H1 (cell line): ENCODE results near the gene ADNP. TPM values are rescaled to one million over a fixed set of nuclear protein-coding genes. Genes with fewer than 3 reads are reported as not detected.
A peak's percentile ranks its signal among the peaks of the same experiment; 100 is the strongest.

Experiments used
- CTCF ChIA-PET: fragments of 300-600 bp; sonication (Branson Sonifier 250); formaldehyde crosslinking; loops from one replicate; lab custom pipeline; 2021; ENCODE audit not compliant: partially characterized antibody; lab: Charles Lee
- POLR2A ChIA-PET: fragments of 300-600 bp; sonication (Branson Sonifier 250); formaldehyde crosslinking; loops from one replicate; lab custom pipeline; 2021; ENCODE audit warnings: inconsistent platforms; ENCODE audit not compliant: partially characterized antibody; lab: Charles Lee
- DNase-seq, 2 experiments: peaks; one replicate each; pipeline versions ENCODE4 v3.0.0 to v3.0.0-alpha.2; 2010 to 2022; ENCODE audit warnings: low spot score in 2 of 2, low read depth in 1 of 2, mixed read lengths in 1 of 2
- FAIRE-seq: peaks from 2 replicates; lab custom pipeline; 2011; peaks lifted over from hg19 to GRCh38; lab: Jason Lieb, UNC
- H2AFZ ChIP-seq: 2 replicates; pipeline ENCODE4 v1.8.1; 2012; ENCODE audit warnings: low read length, inconsistent platforms
- H2AK5ac ChIP-seq: 2 replicates; pipeline ENCODE4 v1.6.1; 2013; ENCODE audit warnings: low read depth, low read length
- H2BK120ac ChIP-seq: replicated peaks from 2 replicates; pipeline ENCODE3; 2013; ENCODE audit warnings: low read depth, low read length, inconsistent platforms
- H2BK12ac ChIP-seq: 2 replicates; pipeline ENCODE4 v1.6.1; 2013; ENCODE audit warnings: low read depth, low read length
- H2BK15ac ChIP-seq: 2 replicates; pipeline ENCODE4 v1.6.1; 2013; ENCODE audit warnings: low read length
- H2BK20ac ChIP-seq: 2 replicates; pipeline ENCODE4 v1.6.1; 2013; ENCODE audit warnings: low read length
- H2BK5ac ChIP-seq: 2 replicates; pipeline ENCODE4 v1.6.1; 2013; ENCODE audit warnings: low read depth, low read length
- H3K14ac ChIP-seq: 2 replicates; pipeline ENCODE4 v1.6.1; 2013; ENCODE audit warnings: inconsistent platforms; ENCODE audit not compliant: insufficient read length
- H3K18ac ChIP-seq: 2 replicates; pipeline ENCODE4 v1.6.1; 2013; ENCODE audit warnings: low read length; ENCODE audit errors: extremely low read depth
- H3K23ac ChIP-seq: 2 replicates; pipeline ENCODE4 v1.6.1; 2013; ENCODE audit warnings: inconsistent platforms; ENCODE audit not compliant: insufficient read length
- H3K23me2 ChIP-seq: 2 replicates; pipeline ENCODE4 v1.6.1; 2013; ENCODE audit warnings: low read depth, low read length
- H3K27ac ChIP-seq: 2 replicates; pipeline ENCODE4 v1.6.1; 2011; ENCODE audit warnings: low read depth, low read length, inconsistent platforms
- H3K27me3 ChIP-seq, 4 experiments: replicated peaks in 1 of 4; 1 replicate in 1 of 4; 2 replicates in 3 of 4; pipeline versions ENCODE4 v1.6.1 to v1.8.1; 2011 to 2013; ENCODE audit warnings: low read length in 3 of 4, mild to moderate bottlenecking in 3 of 4, inconsistent platforms in 2 of 4, mixed read lengths in 2 of 4, moderate library complexity in 1 of 4; ENCODE audit not compliant: control insufficient read depth in 3 of 4, insufficient read depth in 3 of 4; ENCODE audit errors: extremely low read depth in 1 of 4
- H3K36me3 ChIP-seq, 4 experiments: 2 replicates each; pipeline versions ENCODE4 v1.6.1 to v1.8.1; 2011 to 2013; ENCODE audit warnings: mild to moderate bottlenecking in 4 of 4, low read length in 3 of 4, moderate library complexity in 2 of 4, control low read depth in 1 of 4, inconsistent platforms in 1 of 4; ENCODE audit not compliant: insufficient read depth in 4 of 4, control insufficient read depth in 2 of 4
- H3K4ac ChIP-seq: replicated peaks from 2 replicates; pipeline ENCODE3; 2013; ENCODE audit warnings: low read length, low read depth, mixed read lengths, inconsistent platforms; ENCODE audit not compliant: insufficient read length
- H3K4me1 ChIP-seq, 4 experiments: replicated peaks in 1 of 4; 1 replicate in 1 of 4; 2 replicates in 3 of 4; pipeline versions ENCODE4 v1.6.1 to v1.8.1; 2011 to 2013; ENCODE audit warnings: low read length in 3 of 4, inconsistent platforms in 2 of 4, mixed read lengths in 1 of 4; ENCODE audit not compliant: insufficient read depth in 4 of 4, control insufficient read depth in 3 of 4
- H3K4me2 ChIP-seq, 2 experiments: 2 replicates each; pipeline versions ENCODE4 v1.6.1 to v1.8.1; 2011 to 2013; ENCODE audit warnings: low read depth in 2 of 2, low read length in 2 of 2, control low read depth in 1 of 2, inconsistent platforms in 1 of 2, mild to moderate bottlenecking in 1 of 2; ENCODE audit not compliant: insufficient read depth in 1 of 2
- H3K4me3 ChIP-seq, 4 experiments: fragments of 200-600, 300-600 bp in 1 of 4; sonication (generic), shearing (Covaris generic), sonication (Bioruptor Twin) in 1 of 4; 2 replicates each; pipeline versions ENCODE4 v1.5.1 to v1.8.1; 2011 to 2016; ENCODE audit warnings: low read length in 4 of 4, low read depth in 3 of 4, control low read depth in 2 of 4, inconsistent platforms in 2 of 4, mild to moderate bottlenecking in 2 of 4, mixed read lengths in 1 of 4, moderate library complexity in 1 of 4; ENCODE audit not compliant: insufficient read depth in 2 of 4; ENCODE audit errors: extremely low read depth in 1 of 4
- H3K56ac ChIP-seq: replicated peaks from 2 replicates; pipeline ENCODE3; 2013; ENCODE audit warnings: low read depth, mild to moderate bottlenecking, mixed read lengths, low read length, inconsistent platforms; ENCODE audit not compliant: insufficient read length
- H3K79me1 ChIP-seq: 2 replicates; pipeline ENCODE4 v1.6.1; 2013; ENCODE audit warnings: low read depth, low read length, control low read depth
- H3K79me2 ChIP-seq, 2 experiments: 2 replicates each; pipeline versions ENCODE4 v1.6.1 to v1.8.1; 2012 to 2013; ENCODE audit warnings: low read length in 2 of 2, mild to moderate bottlenecking in 2 of 2, inconsistent platforms in 1 of 2; ENCODE audit not compliant: insufficient read depth in 2 of 2, control insufficient read depth in 1 of 2
- H3K9ac ChIP-seq, 4 experiments: replicated peaks in 1 of 4; 1 replicate in 1 of 4; 2 replicates in 3 of 4; pipeline versions ENCODE4 v1.6.1 to v1.8.1; 2011 to 2013; ENCODE audit warnings: low read depth in 3 of 4, low read length in 3 of 4, control low read depth in 2 of 4, mild to moderate bottlenecking in 2 of 4, moderate library complexity in 2 of 4, inconsistent platforms in 1 of 4; ENCODE audit errors: extremely low read depth in 1 of 4
- H3K9me3 ChIP-seq, 2 experiments: 2 replicates each; pipeline versions ENCODE4 v1.6.1 to v1.8.1; 2012 to 2013; ENCODE audit warnings: mild to moderate bottlenecking in 2 of 2, moderate library complexity in 2 of 2, control low read depth in 1 of 2, inconsistent platforms in 1 of 2, low read depth in 1 of 2, low read length in 1 of 2, mixed read lengths in 1 of 2; ENCODE audit not compliant: insufficient read depth in 2 of 2
- H4K20me1 ChIP-seq, 2 experiments: replicated peaks in 1 of 2; 2 replicates each; pipeline versions ENCODE3 to v1.8.1; 2011 to 2013; ENCODE audit warnings: inconsistent platforms in 2 of 2, low read length in 2 of 2, mild to moderate bottlenecking in 1 of 2; ENCODE audit not compliant: insufficient read depth in 2 of 2, control insufficient read depth in 1 of 2
- H4K5ac ChIP-seq: 2 replicates; pipeline ENCODE4 v1.6.1; 2013; ENCODE audit warnings: low read length, low read depth, mixed read lengths, inconsistent platforms; ENCODE audit not compliant: insufficient read length
- H4K8ac ChIP-seq: 2 replicates; pipeline ENCODE4 v1.8.0; 2013; ENCODE audit warnings: mild to moderate bottlenecking, moderate library complexity, low read length, inconsistent platforms; ENCODE audit not compliant: insufficient read depth; ENCODE audit errors: extremely low read depth
- H4K91ac ChIP-seq: replicated peaks from 2 replicates; pipeline ENCODE3; 2013; ENCODE audit warnings: low read length, mixed read lengths, inconsistent platforms; ENCODE audit not compliant: insufficient read length
- CHD1 ChIP-seq: IDR thresholded peaks from 2 replicates; pipeline ENCODE4 v1.6.1; 2012; ENCODE audit warnings: low read depth, low read length, improper control_type of control experiment
- CHD2 ChIP-seq: IDR thresholded peaks from 2 replicates; pipeline ENCODE4 v1.6.1; 2012; ENCODE audit warnings: low read length, improper control_type of control experiment
- CTBP2 ChIP-seq: IDR thresholded peaks from 2 replicates; pipeline ENCODE4 v1.7.0; 2011; ENCODE audit warnings: borderline replicate concordance, mild to moderate bottlenecking, moderate library complexity, mixed read lengths, low read length; ENCODE audit not compliant: insufficient read depth, insufficient read length
- EZH2 ChIP-seq: fragments of 200-600 bp; sonication (generic); IDR thresholded peaks from 2 replicates; pipeline ENCODE4 v1.7.1; 2012; ENCODE audit warnings: low read depth, mild to moderate bottlenecking, moderate library complexity, low read length, inconsistent platforms; ENCODE audit not compliant: severe bottlenecking
- JUN ChIP-seq: IDR thresholded peaks from 2 replicates; pipeline ENCODE4 v1.6.1; 2011; ENCODE audit warnings: low read depth, mild to moderate bottlenecking, improper control_type of control experiment, low read length
- NANOG ChIP-seq: IDR thresholded peaks from 2 replicates; pipeline ENCODE4 v1.6.1; 2011; ENCODE audit warnings: low read length, low read depth, mild to moderate bottlenecking, inconsistent platforms; ENCODE audit not compliant: insufficient read depth, poor library complexity, severe bottlenecking
- RNF2 ChIP-seq: fragments of 200-900, 300-1000 bp; sonication (generic); IDR thresholded peaks from 2 replicates; pipeline ENCODE4 v1.7.1; 2016; ENCODE audit warnings: borderline replicate concordance, low read depth, mild to moderate bottlenecking, antibody characterized with exemption, low read length; ENCODE audit not compliant: poor library complexity, severe bottlenecking; ENCODE audit errors: missing control alignments
- SAP30 ChIP-seq: fragments of 300-600 bp; sonication (generic); IDR thresholded peaks from 2 replicates; pipeline ENCODE4 v1.7.1; 2012; ENCODE audit warnings: low read length, moderate library complexity, mild to moderate bottlenecking, inconsistent platforms; ENCODE audit not compliant: insufficient read depth, insufficient replicate concordance
- WGBS, 2 experiments: shearing (Covaris generic) in 1 of 2; methylation state at CpG; one replicate each; pipeline versions ENCODE4 v1.1.6 to v1.1.7; 2013 to 2015; ENCODE audit warnings: low lambda C conversion rate in 2 of 2, mixed read lengths in 2 of 2, inconsistent platforms in 1 of 2, low coverage in 1 of 2, missing lambda C conversion rate in 1 of 2; ENCODE audit not compliant: insufficient replicate concordance in 2 of 2, insufficient coverage in 1 of 2, insufficient read length in 1 of 2; ENCODE audit errors: extremely low coverage in 1 of 2, missing lambda C conversion rate in 1 of 2; 5-methylcytosine and 5-hydroxymethylcytosine counted together
- polyA plus RNA-seq, 7 experiments: library from polyadenylated mRNA; depleted of rRNA in 3 of 7; stranded (reverse) in 5 of 7; unstranded in 2 of 7; fragments of >200 nt in 5 of 7; fragments of 200-250 nt in 2 of 7; gene quantifications; 1 replicate in 5 of 7; 2 replicates in 1 of 7; 4 replicates in 1 of 7; pipeline versions ENCODE4 v1.2.1 to v1.2.3, GENCODE V29; 2011 to 2013; ENCODE audit warnings: missing spikeins in 2 of 7, mixed read lengths in 2 of 7
- total RNA-seq: library from RNA; stranded (reverse); fragmentation: NEBNext Ultra II Directional; extraction: Animal tissue kit (Norgen Biotek cat#: 25700); gene quantifications from 2 replicates; pipeline ENCODE4 v1.2.1, GENCODE V29; 2021
- TF ChIP-seq, protein P1 (sequence below): IDR thresholded peaks from 2 replicates; pipeline ENCODE4 v1.6.1; 2012; ENCODE audit warnings: inconsistent platforms
- TF ChIP-seq, protein P2 (sequence below): IDR thresholded peaks from 2 replicates; pipeline ENCODE4 v1.6.1; 2012; ENCODE audit warnings: inconsistent platforms

ADNP gene
- total and polyA plus RNA-seq, 2 of the 8 experiments (the other 6 are each of a cell fraction or from before 2014, with no cell fraction given) = 31.6 to 123 TPM

DNA sequence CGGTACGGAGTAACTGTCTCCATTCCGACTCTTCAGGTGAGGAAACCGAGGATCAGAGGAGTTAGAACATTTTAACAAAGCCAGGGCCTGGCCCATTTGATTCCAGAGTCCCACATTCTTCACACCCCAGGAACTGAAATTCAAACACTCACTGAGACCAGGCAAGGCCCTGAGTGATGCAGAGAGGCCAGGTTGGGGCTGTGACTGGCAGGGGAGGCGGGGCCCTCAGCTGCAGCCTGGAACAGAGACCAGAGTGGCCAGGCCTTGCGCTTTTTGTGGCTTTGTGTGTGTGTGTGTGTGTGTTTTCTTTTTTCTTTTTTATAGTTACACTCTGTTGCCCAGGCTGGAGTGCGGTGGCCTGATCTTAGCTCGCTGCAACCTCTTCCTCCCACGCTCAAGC is 79.2 kb downstream of the ADNP start:
- no peaks in the 10 kb centered on the region for H3K36me3 ChIP-seq
- no peak overlapping the region for H4K8ac ChIP-seq
- H2AFZ ChIP-seq = no peak overlapping the region
- POLR2A ChIA-PET = no interaction called here
- H3K27ac ChIP-seq = no peak overlapping the region
- H3K14ac ChIP-seq = no peak overlapping the region
- no peak overlapping the region for H3K23ac ChIP-seq
- no peak overlapping the region for H2BK120ac ChIP-seq
- peaks cover 0 to 2% of the 10 kb centered on the region in 2 experiments for H4K20me1 ChIP-seq
- no peak overlapping the region for H4K5ac ChIP-seq
- H3K79me1 ChIP-seq = 0 out of 2 replicates have a peak, but pooled peaks cover 3% of the 10 kb centered on the region
- 95% methylated on average over 9 of the region's 9 CpGs; no CpG with 5 or more reads in 1 of the 2 experiments for WGBS, 2 experiments
- peaks cover 2 to 24% (median 14%) of the 10 kb centered on the region in 4 experiments for H3K4me1 ChIP-seq
- no peaks in the 10 kb centered on the region; a peak in 1 of 7 replicates for H3K27me3 ChIP-seq
- H3K4me2 ChIP-seq = no peak overlapping the region
- H3K4me3 ChIP-seq = no peak overlapping the region
- no peaks in the 10 kb centered on the region; the same call in 1 of the 2 replicates for H3K23me2 ChIP-seq
- no peak overlapping the region for H2BK20ac ChIP-seq
- H2BK5ac ChIP-seq = peak overlapping the region; percentile 66; the same call in 1 of the 2 replicates
- H2AK5ac ChIP-seq = no peak overlapping the region
- DNase-seq (no peak), FAIRE-seq (no peak)
- H2BK12ac ChIP-seq = 0 out of 2 replicates have a peak overlapping the region, but pooled peaks have one; percentile 9
- no peaks in the 10 kb centered on the region for H3K79me2 ChIP-seq
- H3K4ac ChIP-seq = no peak overlapping the region
- no peak overlapping the region for H3K56ac ChIP-seq
- peak overlapping the region; percentile 52 for H4K91ac ChIP-seq
- peak overlapping the region; percentile 71 for H3K18ac ChIP-seq
- peak overlapping the region; percentile 61; the same call in 1 of the 2 replicates for H2BK15ac ChIP-seq
- no peaks in the 10 kb centered on the region for H3K9me3 ChIP-seq
- H3K9ac ChIP-seq = no peak overlapping the region
- CTCF ChIA-PET = interaction anchor here (0.5 to 0.6 kb wide), 2 partner anchors 59 to 80 kb away, joined by 3 read pairs; no protein-coding TSS in a partner anchor
- TF ChIP-seq SAP30 = no peak
- no peak for TF ChIP-seq RNF2
- no peak for TF ChIP-seq CTBP2
- TF ChIP-seq EZH2 = no peak
- TF ChIP-seq JUN = no peak
- TF ChIP-seq NANOG = no peak
- TF ChIP-seq, protein P1, sequence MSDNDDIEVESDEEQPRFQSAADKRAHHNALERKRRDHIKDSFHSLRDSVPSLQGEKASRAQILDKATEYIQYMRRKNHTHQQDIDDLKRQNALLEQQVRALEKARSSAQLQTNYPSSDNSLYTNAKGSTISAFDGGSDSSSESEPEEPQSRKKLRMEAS = no peak
- TF ChIP-seq, protein P2, sequence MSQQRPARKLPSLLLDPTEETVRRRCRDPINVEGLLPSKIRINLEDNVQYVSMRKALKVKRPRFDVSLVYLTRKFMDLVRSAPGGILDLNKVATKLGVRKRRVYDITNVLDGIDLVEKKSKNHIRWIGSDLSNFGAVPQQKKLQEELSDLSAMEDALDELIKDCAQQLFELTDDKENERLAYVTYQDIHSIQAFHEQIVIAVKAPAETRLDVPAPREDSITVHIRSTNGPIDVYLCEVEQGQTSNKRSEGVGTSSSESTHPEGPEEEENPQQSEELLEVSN = no peak
- TF ChIP-seq CHD1 = no peak
- TF ChIP-seq CHD2 = no peak
